ENCODE data around the gene EDIL3.

EDIL3 gene

GRCh38 chr5:83937837-83938236 is 446.8 kb downstream of the EDIL3 start:
- Histone ChIP-seq H3K9ac (ENCODE audit: low read length) (no peak overlapping the region), H3K27me3 (ENCODE audit: control insufficient read depth, insufficient read depth, low read length) (no peaks in the 10 kb centered on the region), H3K4me1 (ENCODE audit: control insufficient read depth, low read depth, low read length) (no peaks in the 10 kb centered on the region), H3K36me3 (ENCODE audit: control insufficient read depth, low read depth, low read length) (no peaks in the 10 kb centered on the region), H3K27ac (ENCODE audit: low read length) (no peak overlapping the region), H3K4me3 (ENCODE audit: low read length) (no peak overlapping the region), H3K9me3 (ENCODE audit: control insufficient read depth, low read depth, low read length) (no peaks in the 10 kb centered on the region)

DNA sequence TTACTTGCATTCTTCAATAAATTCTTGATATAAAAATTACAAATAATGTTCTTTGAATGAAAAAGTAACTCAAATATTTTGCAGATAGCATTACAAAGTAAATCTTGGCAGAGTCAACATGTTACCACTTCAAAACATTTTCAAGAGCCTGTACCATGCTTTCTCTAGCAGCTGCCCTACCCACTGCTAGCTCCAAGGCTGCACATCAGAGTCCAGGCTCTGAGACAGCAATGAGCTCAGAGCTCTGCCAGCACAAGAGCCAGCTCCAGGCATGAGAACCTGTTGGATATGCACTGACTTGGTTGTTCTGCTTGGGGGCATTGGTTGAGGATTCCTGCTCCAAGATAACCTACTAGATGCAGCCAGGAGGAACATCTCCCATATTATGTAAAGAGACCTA is 452.7 kb downstream of the EDIL3 start:
- H3K4me1 ChIP-seq (ENCODE audit: control insufficient read depth, low read depth, low read length): no peaks in the 10 kb centered on the region
- no peaks in the 10 kb centered on the region for H3K27me3 ChIP-seq (ENCODE audit: control insufficient read depth, insufficient read depth, low read length)
- H3K9me3 ChIP-seq (ENCODE audit: control insufficient read depth, low read depth, low read length): no peaks in the 10 kb centered on the region
- no peaks in the 10 kb centered on the region for H3K36me3 ChIP-seq (ENCODE audit: control insufficient read depth, low read depth, low read length)
- no peak overlapping the region for H3K27ac ChIP-seq (ENCODE audit: low read length)
- no peak overlapping the region for H3K9ac ChIP-seq (ENCODE audit: low read length)
- H3K4me3 ChIP-seq (ENCODE audit: low read length): no peak overlapping the region

- no peak overlapping the region for H3K27ac ChIP-seq (ENCODE audit: low read length)
- H3K9ac ChIP-seq (ENCODE audit: low read length): no peak overlapping the region
- H3K4me3 ChIP-seq (ENCODE audit: low read length): no peak overlapping the region
- no peaks in the 10 kb centered on the region for H3K27me3 ChIP-seq (ENCODE audit: control insufficient read depth, insufficient read depth, low read length)
- no peaks in the 10 kb centered on the region for H3K36me3 ChIP-seq (ENCODE audit: control insufficient read depth, low read depth, low read length)
- no peaks in the 10 kb centered on the region for H3K4me1 ChIP-seq (ENCODE audit: control insufficient read depth, low read depth, low read length)
- no peaks in the 10 kb centered on the region for H3K9me3 ChIP-seq (ENCODE audit: control insufficient read depth, low read depth, low read length)
Measured at GRCh38 chr5:83927140-83927733, 457.4 kb downstream of the EDIL3 start.

GRCh38 chr5:83925955-83926337 is 458.7 kb downstream of the EDIL3 start:
- Histone ChIP-seq H3K9ac (ENCODE audit: low read length) (no peak overlapping the region), H3K9me3 (ENCODE audit: control insufficient read depth, low read depth, low read length) (no peaks in the 10 kb centered on the region), H3K4me1 (ENCODE audit: control insufficient read depth, low read depth, low read length) (no peaks in the 10 kb centered on the region), H3K36me3 (ENCODE audit: control insufficient read depth, low read depth, low read length) (no peaks in the 10 kb centered on the region), H3K4me3 (ENCODE audit: low read length) (no peak overlapping the region), H3K27me3 (ENCODE audit: control insufficient read depth, insufficient read depth, low read length) (no peaks in the 10 kb centered on the region), H3K27ac (ENCODE audit: low read length) (no peak overlapping the region)

DNA sequence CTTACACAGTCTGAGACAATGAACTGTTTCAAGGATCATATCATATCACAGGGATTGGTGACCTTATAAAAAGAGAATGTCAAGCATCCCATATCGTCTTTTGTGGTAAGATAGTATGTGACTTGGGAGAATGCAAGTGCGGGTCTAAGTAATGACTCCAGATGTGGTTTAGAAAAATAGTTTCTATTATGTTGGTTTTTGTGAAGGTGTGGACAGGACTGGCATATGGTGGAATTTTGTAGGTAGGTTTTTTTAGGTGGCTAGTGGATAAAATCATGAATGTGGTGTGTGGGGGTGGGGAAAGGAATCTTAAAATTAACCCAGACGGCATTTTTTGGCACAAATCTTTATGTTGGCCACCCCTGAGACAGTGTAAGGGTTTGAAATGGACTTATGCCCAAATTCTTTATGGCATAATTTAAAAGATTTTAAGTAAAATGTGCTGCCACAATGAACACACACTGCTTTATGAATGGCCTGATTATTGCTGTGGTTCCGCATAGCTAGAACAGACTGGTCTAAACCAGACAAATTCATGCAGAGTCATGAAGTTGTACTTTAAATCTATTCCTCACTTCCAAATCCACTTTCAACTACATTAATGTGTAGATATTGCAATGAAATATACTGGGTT is 459.2 kb downstream of the EDIL3 start:
- no peak overlapping the region for H3K9ac ChIP-seq (ENCODE audit: low read length)
- H3K4me1 ChIP-seq (ENCODE audit: control insufficient read depth, low read depth, low read length): no peaks in the 10 kb centered on the region
- no peak overlapping the region for H3K4me3 ChIP-seq (ENCODE audit: low read length)
- no peaks in the 10 kb centered on the region for H3K27me3 ChIP-seq (ENCODE audit: control insufficient read depth, insufficient read depth, low read length)
- H3K27ac ChIP-seq (ENCODE audit: low read length): no peak overlapping the region
- H3K9me3 ChIP-seq (ENCODE audit: control insufficient read depth, low read depth, low read length): no peaks in the 10 kb centered on the region
- H3K36me3 ChIP-seq (ENCODE audit: control insufficient read depth, low read depth, low read length): no peaks in the 10 kb centered on the region

GRCh38 chr5:83924891-83925290 is 459.8 kb downstream of the EDIL3 start:
- H3K4me1 ChIP-seq (ENCODE audit: control insufficient read depth, low read depth, low read length): no peaks in the 10 kb centered on the region
- H3K9me3 ChIP-seq (ENCODE audit: control insufficient read depth, low read depth, low read length): no peaks in the 10 kb centered on the region
- H3K27ac ChIP-seq (ENCODE audit: low read length): no peak overlapping the region
- no peak overlapping the region for H3K4me3 ChIP-seq (ENCODE audit: low read length)
- no peak overlapping the region for H3K9ac ChIP-seq (ENCODE audit: low read length)
- H3K27me3 ChIP-seq (ENCODE audit: control insufficient read depth, insufficient read depth, low read length): no peaks in the 10 kb centered on the region
- no peaks in the 10 kb centered on the region for H3K36me3 ChIP-seq (ENCODE audit: control insufficient read depth, low read depth, low read length)

DNA sequence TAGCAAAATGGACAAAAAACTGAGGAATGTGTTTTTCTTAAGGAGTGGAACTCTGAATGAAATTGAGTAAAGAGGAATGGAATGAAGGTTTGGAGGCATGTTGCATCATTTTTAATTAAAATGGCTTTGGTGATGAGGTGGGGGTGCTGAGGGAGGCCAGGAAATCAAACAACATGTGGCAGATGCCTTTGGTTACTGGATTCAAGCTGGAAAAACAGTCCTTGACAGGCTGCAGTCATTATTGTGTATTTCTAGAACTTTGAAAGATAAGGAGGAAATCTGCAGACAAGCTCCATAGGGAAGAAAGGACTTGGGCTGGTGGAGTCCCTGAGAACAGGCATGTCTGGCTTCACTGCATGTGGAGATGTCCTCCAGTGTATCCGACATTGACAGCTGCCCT is 460.5 kb downstream of the EDIL3 start:
- H3K36me3 ChIP-seq (ENCODE audit: control insufficient read depth, low read depth, low read length): no peaks in the 10 kb centered on the region
- no peak overlapping the region for H3K9ac ChIP-seq (ENCODE audit: low read length)

DNA sequence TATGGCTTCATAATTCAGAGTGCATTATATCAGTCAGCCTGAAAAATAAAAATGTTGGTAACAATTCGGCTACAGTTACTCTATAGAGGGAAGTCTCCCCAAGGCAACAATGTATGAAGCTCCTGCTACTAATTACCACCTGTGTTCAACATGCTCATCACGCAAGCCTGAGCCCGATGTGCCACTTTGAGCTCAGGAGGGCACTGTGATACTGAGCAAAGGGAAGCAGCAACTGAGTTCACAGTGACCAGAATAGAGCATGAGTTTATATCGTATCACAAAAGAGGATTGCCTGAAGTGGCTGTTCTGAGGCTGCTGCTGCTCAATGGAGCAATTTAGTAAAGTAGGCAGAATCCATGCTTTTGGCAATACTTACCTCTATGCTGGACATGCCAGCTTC is 462.0 kb downstream of the EDIL3 start:
- H3K4me1 ChIP-seq (ENCODE audit: control insufficient read depth, low read depth, low read length): peaks cover 9% of the 10 kb centered on the region

More for the DNA sequence above, 460.5 kb downstream of the EDIL3 start:
- H3K27me3 ChIP-seq (ENCODE audit: control insufficient read depth, insufficient read depth, low read length): no peaks in the 10 kb centered on the region
- H3K9me3 ChIP-seq (ENCODE audit: control insufficient read depth, low read depth, low read length): no peaks in the 10 kb centered on the region
- peaks cover 3% of the 10 kb centered on the region for H3K4me1 ChIP-seq (ENCODE audit: control insufficient read depth, low read depth, low read length)
- H3K4me3 ChIP-seq (ENCODE audit: low read length): no peak overlapping the region
- H3K27ac ChIP-seq (ENCODE audit: low read length): no peak overlapping the region

GRCh38 chr5:83921666-83922193 is 462.9 kb downstream of the EDIL3 start:
- no peaks in the 10 kb centered on the region for H3K9me3 ChIP-seq (ENCODE audit: control insufficient read depth, low read depth, low read length)
- no peak overlapping the region for H3K9ac ChIP-seq (ENCODE audit: low read length)
- H3K27ac ChIP-seq (ENCODE audit: low read length): no peak overlapping the region
- peaks cover 9% of the 10 kb centered on the region for H3K4me1 ChIP-seq (ENCODE audit: control insufficient read depth, low read depth, low read length)
- no peak overlapping the region for H3K4me3 ChIP-seq (ENCODE audit: low read length)
- no peaks in the 10 kb centered on the region for H3K27me3 ChIP-seq (ENCODE audit: control insufficient read depth, insufficient read depth, low read length)
- no peaks in the 10 kb centered on the region for H3K36me3 ChIP-seq (ENCODE audit: control insufficient read depth, low read depth, low read length)

More for the DNA sequence above, 462.0 kb downstream of the EDIL3 start:
- Histone ChIP-seq H3K9ac (ENCODE audit: low read length) (no peak overlapping the region), H3K9me3 (ENCODE audit: control insufficient read depth, low read depth, low read length) (no peaks in the 10 kb centered on the region), H3K27ac (ENCODE audit: low read length) (no peak overlapping the region), H3K4me3 (ENCODE audit: low read length) (no peak overlapping the region), H3K36me3 (ENCODE audit: control insufficient read depth, low read depth, low read length) (no peaks in the 10 kb centered on the region), H3K27me3 (ENCODE audit: control insufficient read depth, insufficient read depth, low read length) (no peaks in the 10 kb centered on the region)

DNA sequence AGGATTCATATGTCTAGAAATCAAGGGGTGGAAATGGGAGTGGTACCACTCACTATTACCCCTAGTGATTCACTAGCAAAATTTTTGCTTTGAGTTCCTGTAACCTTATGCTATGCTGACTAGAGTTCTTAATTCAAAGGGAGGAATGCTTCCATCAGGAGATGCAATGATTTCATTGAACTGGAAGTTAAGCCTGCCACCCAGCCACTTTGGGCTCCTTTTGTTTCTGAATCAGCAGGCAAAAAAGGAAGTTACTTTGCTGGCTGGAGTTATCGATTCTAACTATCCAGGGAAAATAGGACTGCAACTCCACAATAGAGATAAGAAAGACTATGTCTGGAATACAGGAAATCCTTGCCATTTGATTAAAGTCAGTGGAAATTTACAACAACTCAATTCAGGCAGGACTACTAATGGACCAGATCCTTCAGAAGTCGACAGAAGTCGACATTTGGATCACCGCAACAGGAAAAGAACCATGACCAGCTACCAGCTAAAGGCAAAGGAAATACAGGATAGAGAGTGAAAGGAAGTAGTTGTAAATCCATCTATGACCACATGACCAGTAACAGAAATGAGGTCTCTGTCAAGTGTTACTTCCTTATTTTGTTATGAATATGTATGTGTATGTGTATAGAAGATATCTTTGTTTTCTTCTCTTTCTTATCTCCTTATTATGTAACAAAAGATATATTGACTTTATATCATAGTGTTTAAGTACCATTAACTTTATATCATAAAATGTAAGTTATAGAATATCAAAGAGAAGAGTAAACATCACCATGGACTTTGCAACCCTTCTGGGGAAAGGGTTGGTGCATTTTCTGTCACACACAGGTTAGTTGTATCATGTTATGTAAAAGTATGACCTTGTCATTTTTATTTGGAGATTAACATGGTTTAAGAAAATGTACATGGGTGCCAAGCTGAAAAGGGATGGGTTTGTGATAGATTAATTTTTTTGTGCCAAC is 465.3 kb downstream of the EDIL3 start:
- Histone ChIP-seq H3K27me3 (ENCODE audit: control insufficient read depth, insufficient read depth, low read length) (no peaks in the 10 kb centered on the region), H3K36me3 (ENCODE audit: control insufficient read depth, low read depth, low read length) (no peaks in the 10 kb centered on the region), H3K9ac (ENCODE audit: low read length) (no peak overlapping the region), H3K9me3 (ENCODE audit: control insufficient read depth, low read depth, low read length) (no peaks in the 10 kb centered on the region), H3K4me3 (ENCODE audit: low read length) (no peak overlapping the region), H3K27ac (ENCODE audit: low read length) (no peak overlapping the region), H3K4me1 (ENCODE audit: control insufficient read depth, low read depth, low read length) (peaks cover 9% of the 10 kb centered on the region)

DNA sequence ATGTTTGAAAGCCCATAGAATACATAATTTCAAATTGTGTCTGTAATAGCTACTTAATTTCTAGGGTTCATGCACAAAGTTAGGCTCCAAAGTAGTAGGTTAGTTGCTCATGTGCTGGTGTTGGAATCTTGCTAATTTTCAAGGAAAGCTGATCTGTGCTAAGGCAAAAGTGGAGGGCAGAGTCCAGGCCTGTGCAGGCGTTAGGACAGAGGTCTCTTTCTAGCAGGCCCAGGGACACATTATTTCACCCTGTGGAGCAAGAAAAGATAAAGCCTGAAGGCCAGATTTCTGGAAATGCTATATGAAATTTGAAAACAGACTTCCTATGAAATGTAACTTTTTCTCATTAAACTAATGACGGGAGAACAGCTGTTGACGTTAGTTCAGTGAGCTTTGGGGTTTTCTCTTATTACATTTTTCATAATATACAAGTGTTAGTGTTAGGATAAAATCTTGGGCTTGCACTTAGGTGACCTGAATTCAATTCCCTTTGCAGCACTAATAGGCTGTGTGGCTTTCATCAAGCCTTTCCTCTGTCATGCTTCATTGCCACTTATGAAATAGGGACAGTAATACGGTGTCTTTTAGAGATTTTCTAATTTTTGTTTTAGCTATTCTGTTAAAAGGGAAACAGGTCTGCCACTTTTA is 467.3 kb downstream of the EDIL3 start:
- peaks cover 9% of the 10 kb centered on the region for H3K4me1 ChIP-seq (ENCODE audit: control insufficient read depth, low read depth, low read length)
- H3K9ac ChIP-seq (ENCODE audit: low read length): no peak overlapping the region
- no peaks in the 10 kb centered on the region for H3K36me3 ChIP-seq (ENCODE audit: control insufficient read depth, low read depth, low read length)
- H3K9me3 ChIP-seq (ENCODE audit: control insufficient read depth, low read depth, low read length): no peaks in the 10 kb centered on the region
- no peaks in the 10 kb centered on the region for H3K27me3 ChIP-seq (ENCODE audit: control insufficient read depth, insufficient read depth, low read length)
- H3K4me3 ChIP-seq (ENCODE audit: low read length): no peak overlapping the region
- no peak overlapping the region for H3K27ac ChIP-seq (ENCODE audit: low read length)

Measured in iPS-18a (cell line).